H1 (cell line): ENCODE data around the gene JMJD7. TPM values are rescaled to one million over a fixed set of nuclear protein-coding genes. Genes with fewer than 3 reads are reported as not detected.

Experiments
- CTCF ChIA-PET: fragments of 300-600 bp; sonication (Branson Sonifier 250); formaldehyde crosslinking; loops from one replicate; lab custom pipeline; 2021; ENCODE audit not compliant: partially characterized antibody; lab: Charles Lee
- POLR2A ChIA-PET: fragments of 300-600 bp; sonication (Branson Sonifier 250); formaldehyde crosslinking; loops from one replicate; lab custom pipeline; 2021; ENCODE audit warnings: inconsistent platforms; ENCODE audit not compliant: partially characterized antibody; lab: Charles Lee
- DNase-seq, 2 experiments: peaks; one replicate each; pipeline versions ENCODE4 v3.0.0 to v3.0.0-alpha.2; 2010 to 2022; ENCODE audit warnings: low spot score in 2 of 2, low read depth in 1 of 2, mixed read lengths in 1 of 2
- FAIRE-seq: peaks from 2 replicates; lab custom pipeline; 2011; peaks lifted over from hg19 to GRCh38; lab: Jason Lieb, UNC
- H2AFZ ChIP-seq: 2 replicates; pipeline ENCODE4 v1.8.1; 2012; ENCODE audit warnings: low read length, inconsistent platforms
- H2AK5ac ChIP-seq: 2 replicates; pipeline ENCODE4 v1.6.1; 2013; ENCODE audit warnings: low read depth, low read length
- H2BK120ac ChIP-seq: replicated peaks from 2 replicates; pipeline ENCODE3; 2013; ENCODE audit warnings: low read depth, low read length, inconsistent platforms
- H2BK12ac ChIP-seq: 2 replicates; pipeline ENCODE4 v1.6.1; 2013; ENCODE audit warnings: low read depth, low read length
- H2BK15ac ChIP-seq: 2 replicates; pipeline ENCODE4 v1.6.1; 2013; ENCODE audit warnings: low read length
- H2BK20ac ChIP-seq: 2 replicates; pipeline ENCODE4 v1.6.1; 2013; ENCODE audit warnings: low read length
- H2BK5ac ChIP-seq: 2 replicates; pipeline ENCODE4 v1.6.1; 2013; ENCODE audit warnings: low read depth, low read length
- H3K14ac ChIP-seq: 2 replicates; pipeline ENCODE4 v1.6.1; 2013; ENCODE audit warnings: inconsistent platforms; ENCODE audit not compliant: insufficient read length
- H3K18ac ChIP-seq: 2 replicates; pipeline ENCODE4 v1.6.1; 2013; ENCODE audit warnings: low read length; ENCODE audit errors: extremely low read depth
- H3K23ac ChIP-seq: 2 replicates; pipeline ENCODE4 v1.6.1; 2013; ENCODE audit warnings: inconsistent platforms; ENCODE audit not compliant: insufficient read length
- H3K23me2 ChIP-seq: 2 replicates; pipeline ENCODE4 v1.6.1; 2013; ENCODE audit warnings: low read depth, low read length
- H3K27ac ChIP-seq: 2 replicates; pipeline ENCODE4 v1.6.1; 2011; ENCODE audit warnings: low read depth, low read length, inconsistent platforms
- H3K27me3 ChIP-seq, 4 experiments: replicated peaks in 1 of 4; 1 replicate in 1 of 4; 2 replicates in 3 of 4; pipeline versions ENCODE4 v1.6.1 to v1.8.1; 2011 to 2013; ENCODE audit warnings: low read length in 3 of 4, mild to moderate bottlenecking in 3 of 4, inconsistent platforms in 2 of 4, mixed read lengths in 2 of 4, moderate library complexity in 1 of 4; ENCODE audit not compliant: control insufficient read depth in 3 of 4, insufficient read depth in 3 of 4; ENCODE audit errors: extremely low read depth in 1 of 4
- H3K36me3 ChIP-seq, 4 experiments: 2 replicates each; pipeline versions ENCODE4 v1.6.1 to v1.8.1; 2011 to 2013; ENCODE audit warnings: mild to moderate bottlenecking in 4 of 4, low read length in 3 of 4, moderate library complexity in 2 of 4, control low read depth in 1 of 4, inconsistent platforms in 1 of 4; ENCODE audit not compliant: insufficient read depth in 4 of 4, control insufficient read depth in 2 of 4
- H3K4ac ChIP-seq: replicated peaks from 2 replicates; pipeline ENCODE3; 2013; ENCODE audit warnings: low read length, low read depth, mixed read lengths, inconsistent platforms; ENCODE audit not compliant: insufficient read length
- H3K4me1 ChIP-seq, 4 experiments: replicated peaks in 1 of 4; 1 replicate in 1 of 4; 2 replicates in 3 of 4; pipeline versions ENCODE4 v1.6.1 to v1.8.1; 2011 to 2013; ENCODE audit warnings: low read length in 3 of 4, inconsistent platforms in 2 of 4, mixed read lengths in 1 of 4; ENCODE audit not compliant: insufficient read depth in 4 of 4, control insufficient read depth in 3 of 4
- H3K4me2 ChIP-seq, 2 experiments: 2 replicates each; pipeline versions ENCODE4 v1.6.1 to v1.8.1; 2011 to 2013; ENCODE audit warnings: low read depth in 2 of 2, low read length in 2 of 2, control low read depth in 1 of 2, inconsistent platforms in 1 of 2, mild to moderate bottlenecking in 1 of 2; ENCODE audit not compliant: insufficient read depth in 1 of 2
- H3K4me3 ChIP-seq, 4 experiments: fragments of 200-600, 300-600 bp in 1 of 4; sonication (generic), shearing (Covaris generic), sonication (Bioruptor Twin) in 1 of 4; 2 replicates each; pipeline versions ENCODE4 v1.5.1 to v1.8.1; 2011 to 2016; ENCODE audit warnings: low read length in 4 of 4, low read depth in 3 of 4, control low read depth in 2 of 4, inconsistent platforms in 2 of 4, mild to moderate bottlenecking in 2 of 4, mixed read lengths in 1 of 4, moderate library complexity in 1 of 4; ENCODE audit not compliant: insufficient read depth in 2 of 4; ENCODE audit errors: extremely low read depth in 1 of 4
- H3K56ac ChIP-seq: replicated peaks from 2 replicates; pipeline ENCODE3; 2013; ENCODE audit warnings: low read depth, mild to moderate bottlenecking, mixed read lengths, low read length, inconsistent platforms; ENCODE audit not compliant: insufficient read length
- H3K79me1 ChIP-seq: 2 replicates; pipeline ENCODE4 v1.6.1; 2013; ENCODE audit warnings: low read depth, low read length, control low read depth
- H3K79me2 ChIP-seq, 2 experiments: 2 replicates each; pipeline versions ENCODE4 v1.6.1 to v1.8.1; 2012 to 2013; ENCODE audit warnings: low read length in 2 of 2, mild to moderate bottlenecking in 2 of 2, inconsistent platforms in 1 of 2; ENCODE audit not compliant: insufficient read depth in 2 of 2, control insufficient read depth in 1 of 2
- H3K9ac ChIP-seq, 4 experiments: replicated peaks in 1 of 4; 1 replicate in 1 of 4; 2 replicates in 3 of 4; pipeline versions ENCODE4 v1.6.1 to v1.8.1; 2011 to 2013; ENCODE audit warnings: low read depth in 3 of 4, low read length in 3 of 4, control low read depth in 2 of 4, mild to moderate bottlenecking in 2 of 4, moderate library complexity in 2 of 4, inconsistent platforms in 1 of 4; ENCODE audit errors: extremely low read depth in 1 of 4
- H3K9me3 ChIP-seq, 2 experiments: 2 replicates each; pipeline versions ENCODE4 v1.6.1 to v1.8.1; 2012 to 2013; ENCODE audit warnings: mild to moderate bottlenecking in 2 of 2, moderate library complexity in 2 of 2, control low read depth in 1 of 2, inconsistent platforms in 1 of 2, low read depth in 1 of 2, low read length in 1 of 2, mixed read lengths in 1 of 2; ENCODE audit not compliant: insufficient read depth in 2 of 2
- H4K20me1 ChIP-seq, 2 experiments: replicated peaks in 1 of 2; 2 replicates each; pipeline versions ENCODE3 to v1.8.1; 2011 to 2013; ENCODE audit warnings: inconsistent platforms in 2 of 2, low read length in 2 of 2, mild to moderate bottlenecking in 1 of 2; ENCODE audit not compliant: insufficient read depth in 2 of 2, control insufficient read depth in 1 of 2
- H4K5ac ChIP-seq: 2 replicates; pipeline ENCODE4 v1.6.1; 2013; ENCODE audit warnings: low read length, low read depth, mixed read lengths, inconsistent platforms; ENCODE audit not compliant: insufficient read length
- H4K8ac ChIP-seq: 2 replicates; pipeline ENCODE4 v1.8.0; 2013; ENCODE audit warnings: mild to moderate bottlenecking, moderate library complexity, low read length, inconsistent platforms; ENCODE audit not compliant: insufficient read depth; ENCODE audit errors: extremely low read depth
- H4K91ac ChIP-seq: replicated peaks from 2 replicates; pipeline ENCODE3; 2013; ENCODE audit warnings: low read length, mixed read lengths, inconsistent platforms; ENCODE audit not compliant: insufficient read length
- CBX8 ChIP-seq: fragments of 300-800, 300-1000 bp; sonication (generic); IDR thresholded peaks from 2 replicates; pipeline ENCODE4 v1.7.1; 2016; ENCODE audit warnings: low read depth, low read length, borderline replicate concordance
- GABPA ChIP-seq: IDR thresholded peaks from 2 replicates; pipeline ENCODE4 v1.6.1; 2011; ENCODE audit warnings: mild to moderate bottlenecking, low read length, moderate library complexity, borderline replicate concordance; ENCODE audit not compliant: insufficient read depth
- MAFK ChIP-seq: IDR thresholded peaks from 2 replicates; pipeline ENCODE4 v1.6.1; 2012; ENCODE audit warnings: low read depth, mild to moderate bottlenecking, improper control_type of control experiment, low read length
- POU5F1 ChIP-seq: IDR thresholded peaks from 2 replicates; pipeline ENCODE4 v1.6.1; 2011; ENCODE audit warnings: low read depth, mild to moderate bottlenecking, low read length, moderate library complexity
- SIX5 ChIP-seq: IDR thresholded peaks from 2 replicates; pipeline ENCODE4 v1.6.1; 2011; ENCODE audit warnings: mild to moderate bottlenecking, low read depth, low read length
- TEAD4 ChIP-seq: IDR thresholded peaks from 2 replicates; pipeline ENCODE4 v1.6.1; 2012; ENCODE audit warnings: low read depth, low read length, inconsistent platforms, mixed read lengths
- ZNF274 ChIP-seq: IDR thresholded peaks from 2 replicates; pipeline ENCODE4 v1.7.0; 2012; ENCODE audit warnings: low read length, borderline replicate concordance; ENCODE audit errors: extremely low read depth
- WGBS, 2 experiments: shearing (Covaris generic) in 1 of 2; methylation state at CpG; one replicate each; pipeline versions ENCODE4 v1.1.6 to v1.1.7; 2013 to 2015; ENCODE audit warnings: low lambda C conversion rate in 2 of 2, mixed read lengths in 2 of 2, inconsistent platforms in 1 of 2, low coverage in 1 of 2, missing lambda C conversion rate in 1 of 2; ENCODE audit not compliant: insufficient replicate concordance in 2 of 2, insufficient coverage in 1 of 2, insufficient read length in 1 of 2; ENCODE audit errors: extremely low coverage in 1 of 2, missing lambda C conversion rate in 1 of 2; 5-methylcytosine and 5-hydroxymethylcytosine counted together
- polyA plus RNA-seq, 7 experiments: library from polyadenylated mRNA; depleted of rRNA in 3 of 7; stranded (reverse) in 5 of 7; unstranded in 2 of 7; fragments of >200 nt in 5 of 7; fragments of 200-250 nt in 2 of 7; gene quantifications; 1 replicate in 5 of 7; 2 replicates in 1 of 7; 4 replicates in 1 of 7; pipeline versions ENCODE4 v1.2.1 to v1.2.3, GENCODE V29; 2011 to 2013; ENCODE audit warnings: missing spikeins in 2 of 7, mixed read lengths in 2 of 7
- total RNA-seq: library from RNA; stranded (reverse); fragmentation: NEBNext Ultra II Directional; extraction: Animal tissue kit (Norgen Biotek cat#: 25700); gene quantifications from 2 replicates; pipeline ENCODE4 v1.2.1, GENCODE V29; 2021
- TF ChIP-seq, protein P1 (sequence below): IDR thresholded peaks from 2 replicates; pipeline ENCODE4 v1.6.1; 2012; ENCODE audit warnings: low read length, inconsistent platforms
- TF ChIP-seq, protein P2 (sequence below): IDR thresholded peaks from 2 replicates; pipeline ENCODE4 v1.6.1; 2011; ENCODE audit warnings: low read length, improper control_type of control experiment
- TF ChIP-seq, protein P3 (sequence below): IDR thresholded peaks from 2 replicates; pipeline ENCODE4 v1.6.1; 2011; ENCODE audit warnings: low read depth, mild to moderate bottlenecking, low read length; ENCODE audit not compliant: insufficient read depth

JMJD7 gene
- total and polyA plus RNA-seq, 2 of the 8 experiments (the other 6 are each of a cell fraction or from before 2014, with no cell fraction given): 15.0 to 20.0 TPM

DNA sequence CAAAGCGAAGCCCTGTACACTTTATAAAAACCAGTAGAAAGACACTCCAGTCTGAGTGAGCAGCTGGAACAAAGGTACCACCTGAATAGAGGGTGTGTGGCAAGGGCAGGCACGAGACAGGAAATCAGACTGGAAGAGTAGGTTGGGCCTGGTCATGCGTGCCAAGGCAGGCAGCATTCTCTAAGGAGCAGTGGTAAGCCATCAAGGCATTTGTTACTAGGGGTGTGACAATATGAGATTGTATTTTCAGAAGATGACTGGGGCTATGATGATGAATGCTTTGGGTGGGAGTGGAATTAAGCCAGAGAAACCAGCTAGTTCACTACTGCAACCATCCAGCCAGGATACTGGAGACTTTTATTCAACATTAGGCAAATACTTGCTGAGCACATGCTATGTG, 5.0 kb downstream of the JMJD7 start:
- FAIRE-seq (no peak), DNase-seq (no peak)
- Histone ChIP-seq H2AFZ (no peak overlapping the region), H3K4ac (no peak overlapping the region), H3K79me2 (no peaks in the 10 kb centered on the region), H3K18ac (no peak overlapping the region), H2BK20ac (no peak overlapping the region), H2BK15ac (no peak overlapping the region), H3K9me3 (no peaks in the 10 kb centered on the region), H4K8ac (no peak overlapping the region), H3K27ac (no peak overlapping the region), H3K14ac (no peak overlapping the region), H3K4me1 (peaks cover 0 to 4% (median 2%) of the 10 kb centered on the region in 4 experiments; a peak in 3 of 7 replicates), H3K36me3 (peaks cover 0 to 3% (median 0%) of the 10 kb centered on the region in 4 experiments; a peak in 4 of 8 replicates), H3K4me3 (no peak overlapping the region), H2AK5ac (no peak overlapping the region), H4K91ac (no peak overlapping the region), H3K79me1 (peaks cover 2% of the 10 kb centered on the region; the same call in 1 of the 2 replicates), H3K23ac (no peak overlapping the region), H2BK5ac (no peak overlapping the region), H4K5ac (no peak overlapping the region), H3K23me2 (peaks cover 4% of the 10 kb centered on the region; the same call in 1 of the 2 replicates), H3K27me3 (no peaks in the 10 kb centered on the region), H3K56ac (no peak overlapping the region), H4K20me1 (peaks cover 1 to 15% of the 10 kb centered on the region in 2 experiments), H3K4me2 (no peak overlapping the region), H2BK120ac (no peak overlapping the region), H2BK12ac (no peak overlapping the region), H3K9ac (no peak overlapping the region)
- 88% methylated on average over 3 of the region's 3 CpGs; no CpG with 5 or more reads in 1 of the 2 experiments for WGBS, 2 experiments
- ChIA-PET CTCF (interaction anchor here (2.6 to 3.8 kb wide), 2 partner anchors 12 to 71 kb away, joined by 10 to 30 read pairs; no protein-coding TSS in a partner anchor), POLR2A (interaction anchor here (0.7 to 1.5 kb wide), 2 partner anchors 19 to 59 kb away, joined by 3 to 5 read pairs; partner anchors contain the start of gene MAPKBP1)
- TF ChIP-seq SIX5 (no peak), GABPA (no peak), ZNF274 (no peak), MAFK (no peak), TEAD4 (no peak), CBX8 (no peak), POU5F1 (no peak)
- TF ChIP-seq, protein P1, sequence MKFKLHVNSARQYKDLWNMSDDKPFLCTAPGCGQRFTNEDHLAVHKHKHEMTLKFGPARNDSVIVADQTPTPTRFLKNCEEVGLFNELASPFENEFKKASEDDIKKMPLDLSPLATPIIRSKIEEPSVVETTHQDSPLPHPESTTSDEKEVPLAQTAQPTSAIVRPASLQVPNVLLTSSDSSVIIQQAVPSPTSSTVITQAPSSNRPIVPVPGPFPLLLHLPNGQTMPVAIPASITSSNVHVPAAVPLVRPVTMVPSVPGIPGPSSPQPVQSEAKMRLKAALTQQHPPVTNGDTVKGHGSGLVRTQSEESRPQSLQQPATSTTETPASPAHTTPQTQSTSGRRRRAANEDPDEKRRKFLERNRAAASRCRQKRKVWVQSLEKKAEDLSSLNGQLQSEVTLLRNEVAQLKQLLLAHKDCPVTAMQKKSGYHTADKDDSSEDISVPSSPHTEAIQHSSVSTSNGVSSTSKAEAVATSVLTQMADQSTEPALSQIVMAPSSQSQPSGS: no peak
- TF ChIP-seq, protein P2, sequence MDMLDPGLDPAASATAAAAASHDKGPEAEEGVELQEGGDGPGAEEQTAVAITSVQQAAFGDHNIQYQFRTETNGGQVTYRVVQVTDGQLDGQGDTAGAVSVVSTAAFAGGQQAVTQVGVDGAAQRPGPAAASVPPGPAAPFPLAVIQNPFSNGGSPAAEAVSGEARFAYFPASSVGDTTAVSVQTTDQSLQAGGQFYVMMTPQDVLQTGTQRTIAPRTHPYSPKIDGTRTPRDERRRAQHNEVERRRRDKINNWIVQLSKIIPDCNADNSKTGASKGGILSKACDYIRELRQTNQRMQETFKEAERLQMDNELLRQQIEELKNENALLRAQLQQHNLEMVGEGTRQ: no peak
- TF ChIP-seq, protein P3, sequence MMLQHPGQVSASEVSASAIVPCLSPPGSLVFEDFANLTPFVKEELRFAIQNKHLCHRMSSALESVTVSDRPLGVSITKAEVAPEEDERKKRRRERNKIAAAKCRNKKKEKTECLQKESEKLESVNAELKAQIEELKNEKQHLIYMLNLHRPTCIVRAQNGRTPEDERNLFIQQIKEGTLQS: no peak
